B cell (primary cell): ENCODE results near the gene MGAT5. TPM values are rescaled to one million over a fixed set of nuclear protein-coding genes. Genes with fewer than 3 reads are reported as not detected.

ENCODE experiments used
- ATAC-seq: fragments of 200-7000 bp; cut with Tn5 transposase; one replicate; pipeline ENCODE4 v1.10.0; 2021; ENCODE audit warnings: low read depth, mild to moderate bottlenecking, moderate number of reproducible peaks, moderate library complexity
- CTCF ChIA-PET: fragments of 350-600 bp; sonication (Branson Sonifier 250); formaldehyde crosslinking; loops from one replicate; lab custom pipeline; 2021; ENCODE audit warnings: antibody characterized with exemption, inconsistent platforms; lab: Charles Lee
- POLR2A ChIA-PET: fragments of 350-600 bp; sonication (Branson Sonifier 250); formaldehyde crosslinking; loops from one replicate; lab custom pipeline; 2021; ENCODE audit warnings: antibody characterized with exemption; lab: Charles Lee
- DNase-seq: peaks from one replicate; pipeline ENCODE4 v3.0.0; 2013
- H2AFZ ChIP-seq: 2 replicates; pipeline ENCODE4 v1.6.1; 2012; ENCODE audit warnings: mild to moderate bottlenecking, low read depth, low read length; ENCODE audit not compliant: insufficient read depth, poor library complexity, severe bottlenecking
- H3K27ac ChIP-seq, 2 donors: 1 replicate in 1 of 2; 2 replicates in 1 of 2; pipeline ENCODE4 v1.5.1; 2012 to 2013; ENCODE audit warnings: low read length in 2 of 2, mild to moderate bottlenecking in 2 of 2, moderate library complexity in 1 of 2
- H3K27me3 ChIP-seq, 4 experiments: fragments of 200-600 bp in 1 of 4; sonication (generic) in 1 of 4; replicated peaks in 1 of 4; 1 replicate in 2 of 4; 2 replicates in 2 of 4; pipeline versions ENCODE4 v1.6.1 to v1.7.0; 2013 to 2016; ENCODE audit warnings: low read length in 3 of 4, mild to moderate bottlenecking in 2 of 4, mixed read lengths in 1 of 4, moderate library complexity in 1 of 4; ENCODE audit not compliant: insufficient read depth in 4 of 4, control insufficient read depth in 3 of 4; ENCODE audit errors: control extremely low read depth in 1 of 4
- H3K36me3 ChIP-seq, 2 experiments: replicated peaks in 1 of 2; 1 replicate in 1 of 2; 2 replicates in 1 of 2; pipeline versions ENCODE4 v1.6.1 to v1.7.1; 2013; ENCODE audit warnings: low read length in 1 of 2; ENCODE audit not compliant: insufficient read depth in 2 of 2, control insufficient read depth in 1 of 2; ENCODE audit errors: control extremely low read depth in 1 of 2, extremely low read depth in 1 of 2
- H3K4me1 ChIP-seq, 2 donors: fragments of 200-600 bp in 1 of 2; sonication (generic) in 1 of 2; 1 replicate in 1 of 2; 2 replicates in 1 of 2; pipeline versions ENCODE4 v1.5.1 to v1.6.1; 2013 to 2017; ENCODE audit warnings: low read length in 2 of 2; ENCODE audit not compliant: control insufficient read depth in 2 of 2, insufficient read depth in 2 of 2
- H3K4me2 ChIP-seq: replicated peaks from 2 replicates; pipeline ENCODE3; 2012; ENCODE audit warnings: mild to moderate bottlenecking, low read depth, low read length; ENCODE audit not compliant: poor library complexity, severe bottlenecking
- H3K4me3 ChIP-seq, 5 experiments: fragments of 200-600 bp in 1 of 5; sonication (generic) in 1 of 5; 1 replicate in 3 of 5; 2 replicates in 2 of 5; pipeline versions ENCODE4 v1.5.1 to v1.7.0; 2011 to 2016; ENCODE audit warnings: low read length in 4 of 5, mild to moderate bottlenecking in 4 of 5, low read depth in 2 of 5, control low read depth in 1 of 5, moderate library complexity in 1 of 5; ENCODE audit not compliant: insufficient read depth in 1 of 5; ENCODE audit errors: control extremely low read depth in 1 of 5, extremely low read depth in 1 of 5
- H3K79me2 ChIP-seq: fragments of 200-600 bp; sonication (generic); one replicate; pipeline ENCODE4 v1.6.0; 2016; ENCODE audit warnings: low read length; ENCODE audit not compliant: control insufficient read depth, insufficient read depth
- H3K9ac ChIP-seq: fragments of 200-600 bp; sonication (generic); 2 replicates; pipeline ENCODE4 v1.6.1; 2017; ENCODE audit warnings: mild to moderate bottlenecking, low read length, moderate library complexity
- H3K9me3 ChIP-seq, 3 donors: one replicate each; pipeline versions ENCODE4 v1.6.1 to v1.7.1; 2013; ENCODE audit warnings: low read length in 2 of 3; ENCODE audit not compliant: control insufficient read depth in 2 of 3, insufficient read depth in 1 of 3; ENCODE audit errors: control extremely low read depth in 1 of 3
- H4K20me1 ChIP-seq: 2 replicates; pipeline ENCODE4 v1.6.0; 2012; ENCODE audit warnings: mild to moderate bottlenecking, low read length; ENCODE audit not compliant: insufficient read depth, control insufficient read depth, poor library complexity, severe bottlenecking
- H3K27ac Mint-ChIP-seq: one replicate; pipeline ENCODE4 v1.8.0; 2021; ENCODE audit warnings: mixed read lengths
- H3K27me3 Mint-ChIP-seq: one replicate; pipeline ENCODE4 v1.8.0; 2021; ENCODE audit warnings: mixed read lengths
- H3K4me1 Mint-ChIP-seq: one replicate; pipeline ENCODE4 v1.8.0; 2021; ENCODE audit warnings: mixed read lengths
- H3K4me3 Mint-ChIP-seq: one replicate; pipeline ENCODE4 v1.8.0; 2021; ENCODE audit warnings: mixed read lengths
- H3K9me3 Mint-ChIP-seq: one replicate; pipeline ENCODE4 v1.8.0; 2022; ENCODE audit warnings: mixed read lengths; ENCODE audit not compliant: insufficient read depth
- EZH2 ChIP-seq: IDR thresholded peaks from 2 replicates; pipeline ENCODE4 v1.6.1; 2012; ENCODE audit warnings: borderline replicate concordance, low read depth, mild to moderate bottlenecking, moderate library complexity, low read length; ENCODE audit not compliant: insufficient read depth, poor library complexity, severe bottlenecking
- WGBS: methylation state at CpG from one replicate; pipeline ENCODE4 v1.1.5; 2013; ENCODE audit warnings: missing lambda C conversion rate; ENCODE audit not compliant: insufficient coverage; 5-methylcytosine and 5-hydroxymethylcytosine counted together
- intact Hi-C: fragments of 100-400 bp; cut with micrococcal nuclease; formaldehyde crosslinking; loops from one replicate; pipeline ENCODE4 v1.10.0; 2022
- polyA plus RNA-seq: library from polyadenylated mRNA; depleted of rRNA; stranded (reverse); fragments of >200 nt; gene quantifications from 2 replicates; pipeline ENCODE4 v1.2.3, GENCODE V29; 2012
- total RNA-seq, 2 donors: library from RNA; stranded (reverse); fragments of 120-200 nt in 1 of 2; gene quantifications; 1 replicate in 1 of 2; 2 replicates in 1 of 2; pipeline versions ENCODE4 v1.2.3 to v1.2.4, GENCODE V29; 2013 to 2022
- TF ChIP-seq, protein P1 (sequence below): fragments of 200-600 bp; IDR thresholded peaks from one replicate; pipeline ENCODE4 v1.8.0; 2022; ENCODE audit warnings: antibody characterized with exemption, mild to moderate bottlenecking

Gene MGAT5
- total and polyA plus RNA-seq, 2 donors (not counting 1 experiment from before 2014, with no cell fraction given) = 27.2 to 184 TPM

DNA sequence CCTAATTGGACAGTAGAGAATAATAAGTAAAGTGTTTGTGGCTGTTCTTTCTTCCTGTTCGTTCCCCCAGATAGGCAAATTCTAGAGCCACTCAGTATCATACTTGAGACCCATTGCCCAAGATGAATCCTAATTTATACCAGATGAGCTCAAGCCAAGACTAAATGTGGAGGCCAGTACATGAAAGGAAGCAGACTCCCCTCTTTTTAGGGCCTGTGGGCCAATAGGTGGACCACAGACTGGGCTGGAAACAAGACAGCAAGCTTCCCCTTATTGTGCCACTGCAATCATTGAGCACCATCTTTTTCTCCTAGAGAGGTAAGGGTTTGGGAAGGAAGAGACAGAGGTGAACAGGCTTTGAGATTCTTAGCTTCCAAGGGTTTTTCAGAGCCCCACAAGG, 141.9 kb downstream of the MGAT5 start:
- H3K9ac ChIP-seq = no peak overlapping the region
- H3K9me3 ChIP-seq = no peaks in the 10 kb centered on the region
- no peak for ATAC-seq
- Mint-ChIP-seq H3K27ac (peak overlapping the region; percentile 38), H3K27me3 (no peaks in the 10 kb centered on the region), H3K9me3 (no peaks in the 10 kb centered on the region), H3K4me1 (peaks cover 27% of the 10 kb centered on the region), H3K4me3 (no peak overlapping the region)
- peaks cover 69% of the 10 kb centered on the region for H3K79me2 ChIP-seq
- H2AFZ ChIP-seq = no peak overlapping the region
- H3K27me3 ChIP-seq = no peaks in the 10 kb centered on the region
- no peak overlapping the region for H3K4me2 ChIP-seq
- H3K36me3 ChIP-seq = peaks cover 0 to 66% of the 10 kb centered on the region in 2 experiments
- WGBS = no CpG with 5 or more reads among the region's 1 CpG
- intact Hi-C loops = no loop called here
- POLR2A ChIA-PET = no interaction called here
- no peak for TF ChIP-seq EZH2
- TF ChIP-seq, protein P1, sequence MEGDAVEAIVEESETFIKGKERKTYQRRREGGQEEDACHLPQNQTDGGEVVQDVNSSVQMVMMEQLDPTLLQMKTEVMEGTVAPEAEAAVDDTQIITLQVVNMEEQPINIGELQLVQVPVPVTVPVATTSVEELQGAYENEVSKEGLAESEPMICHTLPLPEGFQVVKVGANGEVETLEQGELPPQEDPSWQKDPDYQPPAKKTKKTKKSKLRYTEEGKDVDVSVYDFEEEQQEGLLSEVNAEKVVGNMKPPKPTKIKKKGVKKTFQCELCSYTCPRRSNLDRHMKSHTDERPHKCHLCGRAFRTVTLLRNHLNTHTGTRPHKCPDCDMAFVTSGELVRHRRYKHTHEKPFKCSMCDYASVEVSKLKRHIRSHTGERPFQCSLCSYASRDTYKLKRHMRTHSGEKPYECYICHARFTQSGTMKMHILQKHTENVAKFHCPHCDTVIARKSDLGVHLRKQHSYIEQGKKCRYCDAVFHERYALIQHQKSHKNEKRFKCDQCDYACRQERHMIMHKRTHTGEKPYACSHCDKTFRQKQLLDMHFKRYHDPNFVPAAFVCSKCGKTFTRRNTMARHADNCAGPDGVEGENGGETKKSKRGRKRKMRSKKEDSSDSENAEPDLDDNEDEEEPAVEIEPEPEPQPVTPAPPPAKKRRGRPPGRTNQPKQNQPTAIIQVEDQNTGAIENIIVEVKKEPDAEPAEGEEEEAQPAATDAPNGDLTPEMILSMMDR = no peak
- peaks cover 35% of the 10 kb centered on the region for H4K20me1 ChIP-seq
- no peak for DNase-seq
- no peak overlapping the region for H3K4me3 ChIP-seq
- CTCF ChIA-PET = interaction anchor here (0.7 to 3.4 kb wide), 6 partner anchors 13 to 277 kb away, joined by 3 to 18 read pairs (median 4); no protein-coding TSS in a partner anchor
- peaks cover 11 to 12% of the 10 kb centered on the region in 2 donors for H3K4me1 ChIP-seq
- H3K27ac ChIP-seq = peak overlapping the region in 1 of 2 donors; percentile 33

DNA sequence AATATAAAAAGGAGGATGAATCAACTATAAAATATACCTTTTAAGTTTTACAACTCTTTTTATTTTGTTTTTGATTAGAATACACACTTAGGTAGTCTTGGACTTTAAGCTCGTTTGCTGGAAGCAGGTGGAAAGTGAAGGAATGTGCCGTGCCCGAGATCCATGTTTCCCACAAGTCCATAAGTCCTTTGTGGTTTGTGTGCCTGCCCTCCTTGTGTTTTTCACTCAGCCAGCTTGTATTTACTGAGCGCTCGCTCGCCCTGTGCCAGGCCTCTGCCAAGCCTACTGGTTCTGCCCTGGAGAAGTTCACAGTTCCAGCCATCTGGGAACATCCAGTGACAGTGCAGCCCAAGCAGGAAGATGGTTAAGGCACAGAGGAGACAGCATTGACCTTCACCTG, 142.6 kb downstream of the MGAT5 start:
- Histone ChIP-seq H3K4me1 (peaks cover 4 to 5% of the 10 kb centered on the region in 2 donors), H3K79me2 (peaks cover 70% of the 10 kb centered on the region), H3K36me3 (peaks cover 0 to 64% of the 10 kb centered on the region in 2 experiments), H3K4me2 (no peak overlapping the region), H3K27ac (no peak overlapping the region), H2AFZ (no peak overlapping the region), H3K9ac (no peak overlapping the region), H3K9me3 (no peaks in the 10 kb centered on the region), H4K20me1 (peaks cover 28% of the 10 kb centered on the region), H3K4me3 (no peak overlapping the region), H3K27me3 (no peaks in the 10 kb centered on the region)
- TF ChIP-seq, protein P1 = no peak
- Mint-ChIP-seq H3K4me3 (no peak overlapping the region), H3K27me3 (no peaks in the 10 kb centered on the region), H3K4me1 (peaks cover 20% of the 10 kb centered on the region), H3K9me3 (no peaks in the 10 kb centered on the region), H3K27ac (no peak overlapping the region)
- ChIA-PET CTCF (interaction anchor here (0.7 to 3.4 kb wide), 5 partner anchors 10 to 278 kb away, joined by 3 to 18 read pairs (median 4); no protein-coding TSS in a partner anchor), POLR2A (no interaction called here)
- WGBS = 94% methylated on average over 6 of the region's 6 CpGs
- intact Hi-C loops = no loop called here
- ATAC-seq (no peak), DNase-seq (no peak)
